HCT116 (cell line): ENCODE measurements around the gene LNPEP. TPM values are rescaled to one million over a fixed set of nuclear protein-coding genes. Genes with fewer than 3 reads are reported as not detected.

Experiments used
- ATAC-seq: fragments of 200-7000 bp; cut with Tn5 transposase; 2 replicates; pipeline ENCODE4 v1.9.1; 2020; ENCODE audit warnings: mild to moderate bottlenecking, moderate library complexity
- BruUV-seq: library from RNA; stranded (reverse); fragments of 400-500 nt; replicated peaks from 2 replicates; lab custom pipeline; 2021; lab: Mats Ljungman, UMichigan
- CTCF ChIA-PET: fragments of 300-600 bp; sonication (Branson Sonifier 250); formaldehyde crosslinking; loops from one replicate; lab custom pipeline; 2021; ENCODE audit warnings: antibody characterized with exemption; lab: Charles Lee
- POLR2A ChIA-PET: fragments of 300-600, 350-600 bp; sonication (Branson Sonifier 250); formaldehyde crosslinking; loops from one replicate; lab custom pipeline; 2021; ENCODE audit warnings: antibody characterized with exemption; lab: Charles Lee
- RAD21 ChIA-PET, 2 experiments: fragments of 300-600 bp; sonication (Branson Sonifier 250); formaldehyde crosslinking; loops; one replicate each; lab custom pipeline; 2023; ENCODE audit warnings: low total read pairs in 2 of 2; ENCODE audit not compliant: uncharacterized antibody in 2 of 2, unreplicated experiment in 2 of 2, low non-redundant PET in 1 of 2; lab: Charles Lee
- DNase-seq: peaks from one replicate; pipeline ENCODE4 v3.0.0-alpha.2; 2010; ENCODE audit warnings: low read depth, low spot score
- H2AFZ ChIP-seq: fragments of 200-600 bp; shearing (Covaris generic), sonication (generic); 2 replicates; pipeline ENCODE4 v1.6.1; 2017; ENCODE audit warnings: low read depth, mixed run types, mixed read lengths, antibody characterized with exemption, low read length; ENCODE audit not compliant: poor library complexity, severe bottlenecking
- H3K27ac ChIP-seq: 2 replicates; pipeline ENCODE4 v1.5.1; 2012; ENCODE audit warnings: low read depth, low read length
- H3K27me3 ChIP-seq: fragments of 200-600 bp; sonication (generic); 2 replicates; pipeline ENCODE4 v1.6.1; 2016; ENCODE audit warnings: mixed run types, low read length, mixed read lengths; ENCODE audit not compliant: insufficient read depth
- H3K36me3 ChIP-seq, 2 experiments: fragments of 200-500 bp in 1 of 2; fragments of 200-600 bp in 1 of 2; sonication (Bioruptor generic) in 1 of 2; sonication (generic) in 1 of 2; 2 replicates each; pipeline versions ENCODE4 v1.5.1 to v1.6.1; 2014 to 2016; ENCODE audit warnings: low read length in 2 of 2, inconsistent platforms in 1 of 2, mixed read lengths in 1 of 2, mixed run types in 1 of 2; ENCODE audit not compliant: insufficient read depth in 2 of 2, control insufficient read depth in 1 of 2
- H3K4me1 ChIP-seq, 2 experiments: fragments of 200-600 bp in 1 of 2; sonication (generic) in 1 of 2; 2 replicates each; pipeline versions ENCODE4 v1.5.1 to v1.6.1; 2012 to 2017; ENCODE audit warnings: low read length in 2 of 2, inconsistent platforms in 1 of 2, mild to moderate bottlenecking in 1 of 2, mixed read lengths in 1 of 2, mixed run types in 1 of 2, moderate library complexity in 1 of 2; ENCODE audit not compliant: insufficient read depth in 2 of 2, control insufficient read depth in 1 of 2
- H3K4me2 ChIP-seq: fragments of 200-600 bp; sonication (generic); 2 replicates; pipeline ENCODE4 v1.6.1; 2017; ENCODE audit warnings: mixed run types, low read length, mixed read lengths
- H3K4me3 ChIP-seq, 2 experiments: fragments of 200-600 bp in 1 of 2; sonication (generic) in 1 of 2; replicated peaks in 1 of 2; 2 replicates each; pipeline ENCODE4 v1.5.1; 2011 to 2016; ENCODE audit warnings: low read length in 2 of 2, control low read depth in 1 of 2, low read depth in 1 of 2, mild to moderate bottlenecking in 1 of 2, mixed read lengths in 1 of 2, mixed run types in 1 of 2
- H3K79me2 ChIP-seq: fragments of 200-600 bp; sonication (generic); 2 replicates; pipeline ENCODE4 v1.6.1; 2017; ENCODE audit warnings: mild to moderate bottlenecking, mixed run types, low read length, moderate library complexity, mixed read lengths; ENCODE audit not compliant: insufficient read depth
- H3K9ac ChIP-seq: fragments of 200-600 bp; sonication (generic); 2 replicates; pipeline ENCODE4 v1.6.1; 2016; ENCODE audit warnings: low read length, mixed read lengths
- H3K9me2 ChIP-seq: fragments of 200-600 bp; sonication (generic), shearing (Covaris generic); 2 replicates; pipeline ENCODE4 v1.6.1; 2017; ENCODE audit warnings: mixed run types, mild to moderate bottlenecking, moderate library complexity; ENCODE audit not compliant: insufficient read depth
- H3K9me3 ChIP-seq, 2 experiments: fragments of 200-500 bp in 1 of 2; fragments of 200-600 bp in 1 of 2; sonication (Bioruptor generic) in 1 of 2; sonication (generic) in 1 of 2; 2 replicates each; pipeline ENCODE4 v1.6.1; 2014 to 2017; ENCODE audit warnings: low read length in 2 of 2, mixed read lengths in 2 of 2, inconsistent platforms in 1 of 2, low read depth in 1 of 2, mild to moderate bottlenecking in 1 of 2, mixed run types in 1 of 2, moderate library complexity in 1 of 2; ENCODE audit not compliant: control insufficient read depth in 1 of 2, insufficient read depth in 1 of 2
- H4K20me1 ChIP-seq: fragments of 200-600 bp; sonication (generic), shearing (Covaris generic); 2 replicates; pipeline ENCODE4 v1.6.1; 2017; ENCODE audit warnings: mixed run types, mild to moderate bottlenecking, moderate library complexity; ENCODE audit not compliant: insufficient read depth
- CBX3 ChIP-seq: IDR thresholded peaks from 2 replicates; pipeline ENCODE4 v1.6.1; 2012; ENCODE audit warnings: low read depth
- CEBPB ChIP-seq: IDR thresholded peaks from 2 replicates; pipeline ENCODE4 v1.6.1; 2012; ENCODE audit warnings: low read depth
- EGR1 ChIP-seq: IDR thresholded peaks from 2 replicates; pipeline ENCODE4 v1.6.1; 2012; ENCODE audit warnings: low read depth
- ELF1 ChIP-seq: IDR thresholded peaks from 2 replicates; pipeline ENCODE4 v1.6.1; 2012; ENCODE audit warnings: low read depth, borderline replicate concordance
- EZH2 ChIP-seq: fragments of 200-600 bp; sonication (generic); IDR thresholded peaks from 2 replicates; pipeline ENCODE4 v1.6.1; 2017; ENCODE audit warnings: antibody characterized with exemption, mixed run types
- EZH2phosphoT487 ChIP-seq: fragments of 200-600 bp; IDR thresholded peaks from 2 replicates; pipeline ENCODE4 v1.6.1; 2018; ENCODE audit warnings: antibody characterized with exemption, borderline replicate concordance
- FOSL1 ChIP-seq: IDR thresholded peaks from 2 replicates; pipeline ENCODE4 v1.6.1; 2012; ENCODE audit warnings: low read depth
- JUND ChIP-seq: IDR thresholded peaks from 2 replicates; pipeline ENCODE4 v1.6.1; 2012
- POLR2A ChIP-seq: IDR thresholded peaks from 2 replicates; pipeline ENCODE4 v1.7.0; 2011; ENCODE audit warnings: borderline replicate concordance; ENCODE audit not compliant: insufficient read depth, insufficient read length; ENCODE audit errors: extremely low read depth
- REST ChIP-seq: IDR thresholded peaks from 2 replicates; pipeline ENCODE4 v1.6.1; 2012; ENCODE audit warnings: low read depth
- SIN3A ChIP-seq: IDR thresholded peaks from 2 replicates; pipeline ENCODE4 v1.6.1; 2012; ENCODE audit warnings: low read depth
- SP1 ChIP-seq: IDR thresholded peaks from 2 replicates; pipeline ENCODE4 v1.6.1; 2012; ENCODE audit warnings: low read depth
- SRF ChIP-seq: IDR thresholded peaks from 2 replicates; pipeline ENCODE4 v1.6.1; 2012; ENCODE audit warnings: low read depth
- TCF7L2 ChIP-seq: IDR thresholded peaks from 2 replicates; pipeline ENCODE4 v1.7.0; 2011; ENCODE audit warnings: borderline replicate concordance, inconsistent platforms; ENCODE audit not compliant: insufficient read depth, insufficient read length; ENCODE audit errors: extremely low read depth
- YY1 ChIP-seq: IDR thresholded peaks from 2 replicates; pipeline ENCODE4 v1.6.1; 2011; ENCODE audit warnings: low read length, low read depth, moderate library complexity, mild to moderate bottlenecking; ENCODE audit not compliant: insufficient replicate concordance; ENCODE audit errors: extremely low read depth
- ZBTB33 ChIP-seq: IDR thresholded peaks from 2 replicates; pipeline ENCODE4 v1.6.1; 2011; ENCODE audit warnings: mild to moderate bottlenecking, low read length, moderate library complexity; ENCODE audit not compliant: insufficient replicate concordance; ENCODE audit errors: extremely low read depth
- ZFX ChIP-seq: fragments of 450-650 bp; IDR thresholded peaks from 2 replicates; pipeline ENCODE4 v1.6.1; 2017
- ZNF274 ChIP-seq: fragments of 200-500 bp; sonication (Bioruptor generic); IDR thresholded peaks from 2 replicates; pipeline ENCODE4 v1.6.1; 2014; ENCODE audit warnings: mild to moderate bottlenecking, low read depth, low read length, inconsistent platforms
- intact Hi-C: fragments of 100-400 bp; cut with micrococcal nuclease; formaldehyde crosslinking; loops from 2 replicates; pipeline ENCODE4 v1.10.0; 2022
- total RNA-seq: library from RNA; stranded (reverse); gene quantifications from one replicate; pipeline ENCODE4 v1.2.1, GENCODE V29; 2021; ENCODE audit not compliant: unreplicated experiment

Gene LNPEP
- total RNA-seq, 1 experiment from 2014 or later = 14.9 TPM

DNA sequence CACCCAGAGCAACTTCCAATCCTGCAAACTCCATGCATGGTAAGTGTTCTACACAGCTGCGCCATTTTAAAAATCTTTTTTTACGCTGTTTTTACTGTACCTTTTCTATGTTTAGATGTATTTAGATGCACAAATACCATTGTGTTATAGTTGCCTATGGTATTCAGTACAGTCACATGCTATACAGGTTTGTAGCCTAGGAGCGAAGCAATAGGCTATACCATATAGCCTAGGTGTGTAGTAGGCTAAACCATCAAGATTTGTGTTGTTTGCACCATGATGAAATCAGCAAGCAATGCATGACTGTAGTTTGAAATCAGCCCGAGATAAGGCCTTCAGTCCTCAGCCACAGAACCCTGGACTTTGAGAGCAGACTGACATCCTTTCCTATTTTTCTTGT, 105.4 kb downstream of the LNPEP start:
- RAD21 ChIA-PET = no interaction called here
- no peaks in the 10 kb centered on the region for H3K9me2 ChIP-seq
- no peaks in the 10 kb centered on the region for H3K9me3 ChIP-seq
- no TSS peak for BruUV-seq
- no peak for ATAC-seq
- H4K20me1 ChIP-seq = no peaks in the 10 kb centered on the region
- H3K4me2 ChIP-seq = no peak overlapping the region
- H3K36me3 ChIP-seq = no peaks in the 10 kb centered on the region
- POLR2A ChIA-PET = no interaction called here
- H3K9ac ChIP-seq = no peak overlapping the region
- TF ChIP-seq YY1 = no peak
- no peak for TF ChIP-seq EGR1
- no peak for TF ChIP-seq ZNF274
- TF ChIP-seq EZH2phosphoT487 = no peak
- TF ChIP-seq CBX3 = no peak
- no peak for TF ChIP-seq SIN3A
- no peak for TF ChIP-seq TCF7L2
- no peak for TF ChIP-seq SRF
- TF ChIP-seq SP1 = no peak
- TF ChIP-seq POLR2A = no peak
- no peak for TF ChIP-seq JUND
- TF ChIP-seq FOSL1 = no peak
- no peak for TF ChIP-seq REST
- no peak for TF ChIP-seq ZBTB33
- no peak for TF ChIP-seq ZFX
- no peak for TF ChIP-seq ELF1
- no peak for TF ChIP-seq CEBPB
- no peak for TF ChIP-seq EZH2
- TF ChIP-seq, all 23 proteins: peak for 0
- Histone ChIP-seq H3K27ac (no peak overlapping the region), H3K79me2 (no peaks in the 10 kb centered on the region), H3K4me1 (no peaks in the 10 kb centered on the region), H3K4me3 (no peak overlapping the region), H3K27me3 (no peaks in the 10 kb centered on the region), H2AFZ (no peak overlapping the region)
- no peak for DNase-seq
- intact Hi-C loops = loop anchor here (5.0 kb wide), 1 partner anchor 289 kb away; no protein-coding TSS in a partner anchor
- CTCF ChIA-PET = no interaction called here
